C4-2B (cell line): ENCODE data around the gene ITGB2.

Experiments used
- CTCF ChIP-seq: fragments of 450-650 bp; conservative IDR thresholded peaks from 2 replicates; pipeline ENCODE4 v1.5.1; 2017; ENCODE audit warnings: mild to moderate bottlenecking
- ZFX ChIP-seq: fragments of 450-650 bp; IDR thresholded peaks from 2 replicates; pipeline ENCODE4 v1.6.1; 2017

GRCh38 chr21:44956356-44957046, 35.8 kb upstream of the ITGB2 start:
- no peak for TF ChIP-seq CTCF
- no peak for TF ChIP-seq ZFX
